Vagina (tissue), 2 donors: ENCODE data around the gene RIN3.

ENCODE experiments used
- POLR2A ChIP-seq, 2 donors: fragments of 450-650 bp; IDR thresholded peaks; one replicate each; pipeline ENCODE4 v1.6.1; 2017; ENCODE audit warnings: antibody characterized with exemption in 2 of 2, mild to moderate bottlenecking in 2 of 2, moderate library complexity in 2 of 2
- POLR2AphosphoS5 ChIP-seq, 2 donors: sonication (generic); formaldehyde crosslinking; IDR thresholded peaks; one replicate each; pipeline ENCODE4 v1.9.0; 2017; ENCODE audit warnings: antibody characterized with exemption in 2 of 2, mild to moderate bottlenecking in 2 of 2, low read depth in 1 of 2; ENCODE audit not compliant: insufficient read depth in 1 of 2
- TF ChIP-seq, protein P1 (sequence below), 3 experiments: fragments of 450-650 bp in 2 of 3; fragments of 200-600 bp in 1 of 3; sonication (generic) in 1 of 3; IDR thresholded peaks; one replicate each; pipeline ENCODE4 v1.5.1; 2017 to 2019; ENCODE audit warnings: antibody characterized with exemption in 3 of 3, mild to moderate bottlenecking in 2 of 3, moderate library complexity in 2 of 3

DNA sequence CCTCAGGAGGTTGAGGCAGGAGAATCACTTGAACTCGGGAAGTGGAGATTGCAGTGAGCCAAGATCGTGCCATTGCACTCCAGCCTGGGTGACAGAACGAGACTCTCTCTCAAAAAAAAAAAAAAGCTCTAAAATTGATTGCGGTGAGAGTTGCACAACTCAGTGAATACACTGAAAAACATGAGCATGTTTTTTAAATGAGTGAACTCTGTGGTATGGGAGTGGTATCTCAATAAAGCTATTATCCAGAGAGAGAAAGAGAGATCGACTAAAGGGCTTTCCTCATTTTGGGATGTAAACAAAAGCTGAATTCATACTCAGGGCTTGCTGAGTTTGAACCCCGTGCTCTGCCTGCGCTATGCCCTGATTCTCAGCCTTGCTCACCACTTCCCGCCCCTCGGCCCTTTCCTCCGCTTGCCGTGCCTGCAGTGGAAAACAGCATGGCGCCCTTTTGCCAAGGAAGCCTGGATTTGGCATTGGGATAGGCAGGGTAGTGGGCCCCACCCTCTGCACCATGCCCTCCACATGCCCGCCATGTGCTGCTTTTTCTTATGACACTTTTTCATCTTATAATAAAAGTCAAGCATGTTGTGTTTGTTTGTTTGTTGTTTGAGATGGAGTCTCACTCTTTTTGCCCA is 132.4 kb downstream of the RIN3 start:
- TF ChIP-seq, protein P1, sequence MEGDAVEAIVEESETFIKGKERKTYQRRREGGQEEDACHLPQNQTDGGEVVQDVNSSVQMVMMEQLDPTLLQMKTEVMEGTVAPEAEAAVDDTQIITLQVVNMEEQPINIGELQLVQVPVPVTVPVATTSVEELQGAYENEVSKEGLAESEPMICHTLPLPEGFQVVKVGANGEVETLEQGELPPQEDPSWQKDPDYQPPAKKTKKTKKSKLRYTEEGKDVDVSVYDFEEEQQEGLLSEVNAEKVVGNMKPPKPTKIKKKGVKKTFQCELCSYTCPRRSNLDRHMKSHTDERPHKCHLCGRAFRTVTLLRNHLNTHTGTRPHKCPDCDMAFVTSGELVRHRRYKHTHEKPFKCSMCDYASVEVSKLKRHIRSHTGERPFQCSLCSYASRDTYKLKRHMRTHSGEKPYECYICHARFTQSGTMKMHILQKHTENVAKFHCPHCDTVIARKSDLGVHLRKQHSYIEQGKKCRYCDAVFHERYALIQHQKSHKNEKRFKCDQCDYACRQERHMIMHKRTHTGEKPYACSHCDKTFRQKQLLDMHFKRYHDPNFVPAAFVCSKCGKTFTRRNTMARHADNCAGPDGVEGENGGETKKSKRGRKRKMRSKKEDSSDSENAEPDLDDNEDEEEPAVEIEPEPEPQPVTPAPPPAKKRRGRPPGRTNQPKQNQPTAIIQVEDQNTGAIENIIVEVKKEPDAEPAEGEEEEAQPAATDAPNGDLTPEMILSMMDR (IDR thresholded peaks at IDR 0.05): no peak
- peak in 1 of 2 donors; percentile 55 for TF ChIP-seq POLR2AphosphoS5 (IDR thresholded peaks at IDR 0.05; ENCODE audit: insufficient read depth in 1 of 2, low read depth in 1 of 2)
- no peak for TF ChIP-seq POLR2A (IDR thresholded peaks at IDR 0.05)
